ENCODE measurements around the gene TSLP. TPM values are rescaled to one million over a fixed set of nuclear protein-coding genes. Genes with fewer than 3 reads are reported as not detected.

Gene TSLP
- total RNA-seq, 1 experiment from 2014 or later: not detected

- H3K36me3 ChIP-seq (ENCODE audit: control insufficient read depth, insufficient read depth, low read length): peaks cover 45% of the 10 kb centered on the region
- DNase-seq (ENCODE audit: low read depth, low spot score): no peak
- intact Hi-C loops (cut with micrococcal nuclease; ENCODE audit: unreplicated experiment) (no loop called here), in situ Hi-C loops (cut with HindIII; ENCODE audit: low pct_unique_long_range_greater_than_20kb, low sequenced_read_pairs) (no loop called here)
- H3K27me3 ChIP-seq (ENCODE audit: control insufficient read depth, insufficient read depth, low read length): no peaks in the 10 kb centered on the region
- no TSS peak for BruUV-seq (replicated peaks)
- H3K4me1 ChIP-seq (ENCODE audit: control insufficient read depth, insufficient read depth, low read length): no peaks in the 10 kb centered on the region
- no peak overlapping the region for H3K27ac ChIP-seq (ENCODE audit: low read length)
- ATAC-seq: no peak
- no peak overlapping the region for H3K4me3 ChIP-seq (ENCODE audit: low read depth in 2 of 2, low read length in 2 of 2)
- H3K9me3 ChIP-seq (ENCODE audit: control insufficient read depth, insufficient read depth, low read depth, low read length): no peaks in the 10 kb centered on the region
- ChIA-PET CTCF (no interaction called here), POLR2A (no interaction called here)
- no peak for TF ChIP-seq CTCF (IDR thresholded peaks at IDR 0.05)
- no peak for TF ChIP-seq SIN3A (IDR thresholded peaks at IDR 0.05; ENCODE audit: borderline replicate concordance, insufficient read depth, low read depth, low read length)
- TF ChIP-seq TCF7L2 (IDR thresholded peaks at IDR 0.05; ENCODE audit: low read depth, low read length): no peak
- TF ChIP-seq REST (IDR thresholded peaks at IDR 0.05; ENCODE audit: insufficient read depth in 1 of 2, low read depth in 2 of 2, low read length in 1 of 2): no peak
- TF ChIP-seq POLR2AphosphoS5 (IDR thresholded peaks at IDR 0.05; ENCODE audit: low read depth, low read length): no peak
Measured at GRCh38 chr5:111111956-111112355, 40.4 kb downstream of the TSLP start.

GRCh38 chr5:111113678-111114077, 42.2 kb downstream of the TSLP start:
- no peak for TF ChIP-seq SIN3A (IDR thresholded peaks at IDR 0.05; ENCODE audit: borderline replicate concordance, insufficient read depth, low read depth, low read length)
- no peak for TF ChIP-seq CTCF (IDR thresholded peaks at IDR 0.05)
- no peak for TF ChIP-seq TCF7L2 (IDR thresholded peaks at IDR 0.05; ENCODE audit: low read depth, low read length)
- no peak for TF ChIP-seq REST (IDR thresholded peaks at IDR 0.05; ENCODE audit: insufficient read depth in 1 of 2, low read depth in 2 of 2, low read length in 1 of 2)
- TF ChIP-seq POLR2AphosphoS5 (IDR thresholded peaks at IDR 0.05; ENCODE audit: low read depth, low read length): no peak
- Histone ChIP-seq H3K4me1 (ENCODE audit: control insufficient read depth, insufficient read depth, low read length) (no peaks in the 10 kb centered on the region), H3K27ac (ENCODE audit: low read length) (no peak overlapping the region), H3K4me3 (ENCODE audit: low read depth in 2 of 2, low read length in 2 of 2) (no peak overlapping the region), H3K9me3 (ENCODE audit: control insufficient read depth, insufficient read depth, low read depth, low read length) (no peaks in the 10 kb centered on the region), H3K27me3 (ENCODE audit: control insufficient read depth, insufficient read depth, low read length) (no peaks in the 10 kb centered on the region), H3K36me3 (ENCODE audit: control insufficient read depth, insufficient read depth, low read length) (peaks cover 40% of the 10 kb centered on the region)
- intact Hi-C loops (cut with micrococcal nuclease; ENCODE audit: unreplicated experiment): no loop called here
- no TSS peak for BruUV-seq (replicated peaks)
- ATAC-seq (no peak), DNase-seq (ENCODE audit: low read depth, low spot score) (no peak)
- in situ Hi-C loops (cut with HindIII; ENCODE audit: low pct_unique_long_range_greater_than_20kb, low sequenced_read_pairs): no loop called here
- ChIA-PET POLR2A (no interaction called here), CTCF (no interaction called here)

Measured in Panc1 (cell line).